HG03196 (cell line): ENCODE data around the gene TAPT1.

Experiments used
- ATAC-seq: cut with Tn5 transposase; IDR thresholded peaks from one replicate; pipeline ENCODE4 v1.9.1; 2021; ENCODE audit not compliant: unreplicated experiment

The TAPT1 gene

GRCh38 chr4:16248605-16249004 is 22.3 kb upstream of the TAPT1 start:
- ATAC-seq, result no peak

- ATAC-seq, result no peak
These were observed 19.0 kb upstream of the TAPT1 start for GRCh38 chr4:16245241-16245640.

- no peak for ATAC-seq
These were observed 17.0 kb upstream of the TAPT1 start for GRCh38 chr4:16243285-16243684.

GRCh38 chr4:16240300-16240699 is 14.0 kb upstream of the TAPT1 start:
- ATAC-seq, result no peak

- ATAC-seq, result no peak
These were observed 12.8 kb upstream of the TAPT1 start for GRCh38 chr4:16239086-16239485.

- no peak for ATAC-seq
These were observed 12.1 kb upstream of the TAPT1 start for GRCh38 chr4:16238327-16238726.

- ATAC-seq, result no peak
These were observed 11.4 kb upstream of the TAPT1 start for GRCh38 chr4:16237715-16238114.

GRCh38 chr4:16236402-16237023 is 10.2 kb upstream of the TAPT1 start:
- no peak for ATAC-seq

GRCh38 chr4:16235209-16235608 is 8.9 kb upstream of the TAPT1 start:
- no peak for ATAC-seq

GRCh38 chr4:16233569-16234177 is 7.4 kb upstream of the TAPT1 start:
- no peak for ATAC-seq

GRCh38 chr4:16231570-16232245 is 5.4 kb upstream of the TAPT1 start:
- ATAC-seq, result no peak

GRCh38 chr4:16230308-16230707 is 4.0 kb upstream of the TAPT1 start:
- no peak for ATAC-seq

- no peak for ATAC-seq
These were observed 3.3 kb upstream of the TAPT1 start for GRCh38 chr4:16229604-16230003.

- peak; percentile 2 for ATAC-seq
These were observed 1.2 kb upstream of the TAPT1 start for GRCh38 chr4:16227462-16227868.

- ATAC-seq, result peak; percentile 38
These were observed 668 bp upstream of the TAPT1 start for GRCh38 chr4:16226816-16227461.

- ATAC-seq, result no peak
These were observed 956 bp downstream of the TAPT1 start for GRCh38 chr4:16225167-16225862.

- ATAC-seq, result no peak
These were observed 1.8 kb downstream of the TAPT1 start for GRCh38 chr4:16224264-16225166.

GRCh38 chr4:16222957-16223527 is 3.2 kb downstream of the TAPT1 start:
- ATAC-seq, result no peak

GRCh38 chr4:16218950-16219349 is 7.3 kb downstream of the TAPT1 start:
- no peak for ATAC-seq
